ENCODE measurements around the gene FAT1.
"Not testable (repeated sequence)": the region's sequence is repeated elsewhere in the genome, so short reads cannot be mapped to it uniquely, and the experiment has no call there.

Gene FAT1, protein sequence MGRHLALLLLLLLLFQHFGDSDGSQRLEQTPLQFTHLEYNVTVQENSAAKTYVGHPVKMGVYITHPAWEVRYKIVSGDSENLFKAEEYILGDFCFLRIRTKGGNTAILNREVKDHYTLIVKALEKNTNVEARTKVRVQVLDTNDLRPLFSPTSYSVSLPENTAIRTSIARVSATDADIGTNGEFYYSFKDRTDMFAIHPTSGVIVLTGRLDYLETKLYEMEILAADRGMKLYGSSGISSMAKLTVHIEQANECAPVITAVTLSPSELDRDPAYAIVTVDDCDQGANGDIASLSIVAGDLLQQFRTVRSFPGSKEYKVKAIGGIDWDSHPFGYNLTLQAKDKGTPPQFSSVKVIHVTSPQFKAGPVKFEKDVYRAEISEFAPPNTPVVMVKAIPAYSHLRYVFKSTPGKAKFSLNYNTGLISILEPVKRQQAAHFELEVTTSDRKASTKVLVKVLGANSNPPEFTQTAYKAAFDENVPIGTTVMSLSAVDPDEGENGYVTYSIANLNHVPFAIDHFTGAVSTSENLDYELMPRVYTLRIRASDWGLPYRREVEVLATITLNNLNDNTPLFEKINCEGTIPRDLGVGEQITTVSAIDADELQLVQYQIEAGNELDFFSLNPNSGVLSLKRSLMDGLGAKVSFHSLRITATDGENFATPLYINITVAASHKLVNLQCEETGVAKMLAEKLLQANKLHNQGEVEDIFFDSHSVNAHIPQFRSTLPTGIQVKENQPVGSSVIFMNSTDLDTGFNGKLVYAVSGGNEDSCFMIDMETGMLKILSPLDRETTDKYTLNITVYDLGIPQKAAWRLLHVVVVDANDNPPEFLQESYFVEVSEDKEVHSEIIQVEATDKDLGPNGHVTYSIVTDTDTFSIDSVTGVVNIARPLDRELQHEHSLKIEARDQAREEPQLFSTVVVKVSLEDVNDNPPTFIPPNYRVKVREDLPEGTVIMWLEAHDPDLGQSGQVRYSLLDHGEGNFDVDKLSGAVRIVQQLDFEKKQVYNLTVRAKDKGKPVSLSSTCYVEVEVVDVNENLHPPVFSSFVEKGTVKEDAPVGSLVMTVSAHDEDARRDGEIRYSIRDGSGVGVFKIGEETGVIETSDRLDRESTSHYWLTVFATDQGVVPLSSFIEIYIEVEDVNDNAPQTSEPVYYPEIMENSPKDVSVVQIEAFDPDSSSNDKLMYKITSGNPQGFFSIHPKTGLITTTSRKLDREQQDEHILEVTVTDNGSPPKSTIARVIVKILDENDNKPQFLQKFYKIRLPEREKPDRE (N-terminal part only)

DNA sequence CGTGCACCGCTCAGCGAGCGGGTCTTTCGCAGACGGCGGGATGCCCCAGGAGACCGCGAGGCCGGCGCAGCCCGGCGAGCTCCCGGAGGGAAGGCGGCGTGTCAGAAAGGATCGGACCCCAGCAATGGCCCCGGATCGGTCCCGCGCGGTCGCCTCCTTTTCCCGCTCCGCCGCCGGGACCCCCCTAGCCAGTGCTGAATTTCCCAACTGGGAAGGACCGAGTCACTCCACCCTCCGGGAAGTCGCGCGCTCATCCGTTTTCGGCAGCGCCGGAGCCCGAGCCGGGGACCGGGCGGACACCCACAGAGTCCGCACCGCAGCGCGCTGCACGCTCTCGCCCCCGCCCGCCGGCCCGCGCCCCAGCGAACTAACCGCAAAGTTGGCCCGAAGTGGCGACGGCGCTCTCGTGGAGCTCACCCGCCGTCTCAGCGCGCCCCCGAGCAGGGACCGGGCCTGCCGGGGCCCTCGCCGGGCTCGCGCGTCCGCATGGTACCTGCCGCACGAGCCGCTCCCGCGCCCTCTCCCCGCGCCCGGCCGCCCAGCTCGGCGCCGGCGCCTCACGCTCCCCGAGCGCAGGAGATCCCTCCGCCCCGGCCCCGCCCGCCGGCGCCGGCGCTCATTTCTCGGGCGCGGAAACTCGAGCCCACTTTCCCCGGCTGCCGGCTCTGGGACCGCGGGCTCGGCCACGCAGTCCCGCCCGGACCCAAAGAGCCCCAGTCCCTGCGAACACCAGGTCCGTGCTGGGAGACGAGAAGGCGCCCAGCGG lies at the start of gene FAT1:
TSS of gene FAT1 (minus strand) at position 565 of the 766 bp plus-strand sequence. CDS start 14,029 bp downstream, outside the sequence.
- DNase-seq: peak; percentile 75

DNA sequence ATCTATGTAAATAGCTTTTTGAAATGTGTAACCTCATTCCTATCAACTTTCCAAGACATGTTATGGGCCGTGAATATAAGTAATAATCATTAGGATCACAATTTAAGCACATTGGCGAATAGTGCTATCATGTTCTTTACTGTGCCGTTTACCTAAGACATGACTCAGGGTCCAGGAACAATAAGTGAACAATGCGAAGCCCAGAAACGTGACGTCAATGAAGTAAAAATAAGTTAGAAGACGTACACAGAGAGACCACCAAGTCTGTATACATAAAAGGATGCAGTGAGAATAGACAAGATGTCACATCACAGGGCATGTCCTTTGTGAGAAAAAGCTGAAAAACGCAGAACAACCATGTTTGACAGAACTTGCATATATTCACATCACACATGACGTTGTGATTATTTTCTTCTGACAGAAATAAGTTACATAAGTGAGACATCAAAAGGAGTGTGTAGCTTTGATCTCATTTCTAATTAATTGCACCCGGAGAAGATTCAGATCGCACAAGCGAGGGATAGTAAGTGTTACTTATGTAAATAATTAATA lies 49.4 kb upstream of the FAT1 start:
- DNase-seq: no peak

DNA sequence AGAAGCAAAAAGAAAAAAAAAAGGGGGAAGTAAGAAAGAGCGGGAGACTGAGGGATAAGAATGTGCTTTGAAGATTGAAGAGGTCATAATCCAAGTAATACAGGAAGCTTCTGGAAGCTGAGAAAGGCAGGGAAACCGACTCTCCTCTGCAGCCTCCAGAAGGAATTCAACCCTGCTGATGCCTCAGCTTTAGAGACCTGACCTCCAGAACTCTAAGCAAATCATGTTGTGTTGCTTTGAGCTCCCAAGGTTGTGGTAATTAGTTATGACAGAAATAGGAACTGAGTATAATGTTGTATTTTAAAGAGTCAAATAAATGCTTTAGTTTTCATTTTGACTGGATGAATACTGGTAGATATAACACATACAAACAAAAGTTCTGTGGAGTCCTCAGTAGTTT lies 48.0 kb upstream of the FAT1 start:
- DNase-seq: no peak

DNA sequence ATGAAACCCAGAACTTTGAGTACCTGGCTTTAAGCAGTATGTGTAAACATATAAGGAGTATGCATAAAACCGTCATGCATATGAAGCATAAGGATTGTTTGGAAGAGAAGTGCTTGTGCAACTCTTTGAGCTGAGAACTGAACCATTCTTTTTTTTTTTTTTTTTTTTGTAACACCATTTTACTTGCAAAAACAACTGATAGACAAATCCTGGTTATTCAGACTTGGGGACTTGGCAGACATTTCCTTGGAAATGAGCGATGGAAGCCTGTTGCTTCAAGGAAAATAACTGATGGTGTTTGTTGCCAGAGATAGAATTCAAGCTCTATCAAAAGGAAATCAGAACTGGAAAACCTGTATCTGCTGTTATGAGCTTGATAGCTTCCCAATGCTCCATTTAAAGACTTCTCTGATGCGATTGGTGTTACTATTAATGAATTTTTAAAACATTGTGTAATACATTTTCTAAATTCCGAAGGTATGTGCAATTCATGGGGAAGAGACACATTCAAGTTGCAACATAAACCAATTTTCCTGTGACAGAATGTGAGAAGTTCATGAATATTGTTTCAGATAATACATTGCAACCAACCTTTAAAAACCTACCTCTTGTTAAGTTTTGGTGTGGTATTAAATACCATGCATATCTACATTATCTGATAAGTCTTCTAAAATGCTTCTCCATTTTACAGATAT lies 47.0 kb upstream of the FAT1 start:
- no peak for DNase-seq

DNA sequence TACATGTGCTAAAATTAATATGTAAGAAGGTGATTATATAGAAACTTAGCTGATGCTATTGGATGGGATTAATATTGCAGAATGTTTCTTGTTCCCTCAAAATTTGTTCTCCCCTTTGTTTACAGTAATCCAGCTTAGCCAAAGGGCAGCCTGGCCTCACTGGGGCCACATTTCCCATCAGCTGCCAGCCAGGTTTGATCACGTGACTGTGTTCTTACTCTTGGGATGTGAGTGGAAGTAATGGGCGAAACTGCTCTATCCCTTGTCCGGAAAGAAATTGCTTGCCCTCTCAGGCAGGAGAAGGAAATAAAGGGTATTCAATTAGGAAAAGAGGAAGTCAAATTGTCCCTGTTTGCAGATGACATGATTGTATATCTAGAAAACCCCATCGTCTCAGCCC lies 44.1 kb upstream of the FAT1 start:
- no peak for DNase-seq

DNA sequence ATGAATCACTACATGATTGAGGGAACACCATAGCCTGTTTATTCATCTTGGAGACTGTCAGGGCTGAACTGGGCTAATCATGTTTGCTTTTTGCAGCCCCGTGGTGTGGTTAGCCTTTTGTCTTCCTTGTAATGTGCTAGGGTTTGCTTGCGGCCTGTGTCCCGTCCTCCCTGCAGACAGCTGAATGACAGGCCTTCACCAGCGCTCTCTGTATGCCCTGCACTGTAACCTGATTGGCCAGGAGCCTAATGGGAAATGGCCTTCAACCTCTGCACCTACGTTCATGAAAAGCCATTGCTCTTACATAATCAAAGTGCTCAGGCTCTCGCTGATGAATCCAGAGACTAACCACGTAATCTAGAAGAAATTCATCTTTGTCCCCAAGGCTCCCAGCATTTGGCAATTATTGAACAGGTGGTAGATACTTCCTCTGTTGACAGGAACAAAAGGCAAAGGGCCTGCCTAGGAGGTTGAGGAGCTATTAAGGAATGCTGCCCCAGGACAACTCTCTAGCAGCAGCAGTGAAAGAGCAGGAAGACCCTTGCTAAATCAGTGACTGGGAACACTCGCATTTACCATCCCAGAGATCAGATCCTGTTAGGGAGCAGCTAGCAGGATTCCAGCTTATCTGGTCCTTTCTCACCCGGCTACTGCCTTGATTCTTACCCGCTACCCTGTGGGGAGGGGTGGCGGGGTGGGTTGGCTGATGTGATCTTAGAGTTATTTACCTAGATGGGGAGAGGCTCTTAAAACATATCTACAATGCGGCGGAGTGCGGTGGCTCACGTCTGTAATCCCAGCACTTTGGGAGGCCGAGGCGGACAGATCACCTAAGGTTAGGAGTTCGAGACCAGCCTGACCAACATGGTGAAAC lies 42.3 kb upstream of the FAT1 start:
- DNase-seq: no peak

DNA sequence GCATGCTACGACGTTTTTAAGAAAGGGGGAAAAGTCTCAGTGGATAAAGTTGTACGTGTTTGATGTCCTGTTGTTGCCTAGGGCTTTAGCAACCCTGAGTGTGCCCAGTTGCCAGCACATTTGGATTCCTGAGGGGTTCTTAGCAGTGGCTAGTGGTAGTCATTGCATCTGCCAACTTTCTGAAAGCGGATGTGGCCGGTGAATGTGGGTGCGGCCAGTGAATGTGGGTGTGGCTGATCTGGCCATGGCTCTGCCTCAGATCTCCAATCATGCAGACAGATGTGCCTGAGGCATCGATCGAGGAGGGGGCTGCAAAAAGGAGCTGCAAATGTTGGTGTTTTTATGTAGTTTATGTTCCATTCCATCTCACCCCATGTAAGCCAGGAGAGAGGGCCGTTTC lies 41.5 kb upstream of the FAT1 start:
- no peak for DNase-seq

DNA sequence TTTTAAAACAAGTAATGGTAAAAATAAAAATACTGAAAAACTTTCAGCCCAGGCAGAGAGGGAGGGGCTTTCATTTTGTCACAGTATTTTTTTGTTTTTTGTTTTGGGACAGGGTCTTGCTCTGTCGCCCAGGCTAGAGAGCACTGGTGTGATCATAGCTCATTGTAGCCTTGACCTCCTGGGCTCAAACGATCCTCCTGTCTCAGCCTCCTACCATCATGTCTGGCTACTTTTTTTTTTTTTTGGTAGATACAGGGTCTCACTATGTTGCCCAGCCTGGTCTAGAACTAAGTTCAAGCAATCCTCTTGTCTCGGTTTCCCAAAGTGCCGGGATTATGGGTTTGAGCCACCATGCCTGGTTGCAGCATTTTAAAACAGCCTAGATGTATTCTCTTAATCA lies 40.8 kb upstream of the FAT1 start:
- no peak for DNase-seq

DNA sequence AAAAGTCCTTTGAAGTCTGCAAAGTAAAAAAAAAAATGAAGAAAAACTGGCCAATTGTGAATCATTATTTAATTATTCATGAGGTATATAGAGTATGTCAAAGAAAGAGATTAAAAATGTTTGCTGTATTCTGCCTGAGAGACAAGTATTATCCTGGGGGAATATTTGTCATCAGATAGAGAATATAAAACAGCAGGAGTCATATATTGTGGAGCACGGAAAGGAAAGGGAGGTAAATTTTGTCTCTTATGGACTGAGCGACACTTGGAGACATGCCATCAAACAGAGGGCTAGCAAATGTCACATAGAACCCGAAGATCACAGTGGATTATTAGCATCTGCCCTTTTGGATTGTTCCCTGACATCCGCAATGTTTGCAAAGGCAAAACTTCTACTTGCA lies 39.2 kb upstream of the FAT1 start:
- DNase-seq: no peak

DNA sequence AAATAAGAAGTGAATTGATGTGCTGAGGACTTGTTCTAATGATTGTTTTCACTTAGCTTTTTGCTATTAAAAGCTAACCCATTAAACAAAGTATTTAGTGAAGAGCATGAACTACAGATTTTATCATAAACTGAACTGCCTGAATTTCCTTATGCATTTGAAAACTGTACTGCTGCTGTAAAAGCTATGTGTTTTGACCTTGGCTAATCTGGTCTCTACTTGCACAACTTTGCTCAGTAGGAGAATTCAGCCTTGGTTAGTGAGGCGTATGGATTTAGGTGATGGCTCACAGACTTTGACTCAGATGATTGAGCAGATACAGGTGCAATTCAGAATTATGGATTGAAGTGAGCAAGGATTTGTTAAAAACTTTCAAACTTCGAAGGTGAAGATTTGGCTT lies 38.7 kb upstream of the FAT1 start:
- no peak for DNase-seq

DNA sequence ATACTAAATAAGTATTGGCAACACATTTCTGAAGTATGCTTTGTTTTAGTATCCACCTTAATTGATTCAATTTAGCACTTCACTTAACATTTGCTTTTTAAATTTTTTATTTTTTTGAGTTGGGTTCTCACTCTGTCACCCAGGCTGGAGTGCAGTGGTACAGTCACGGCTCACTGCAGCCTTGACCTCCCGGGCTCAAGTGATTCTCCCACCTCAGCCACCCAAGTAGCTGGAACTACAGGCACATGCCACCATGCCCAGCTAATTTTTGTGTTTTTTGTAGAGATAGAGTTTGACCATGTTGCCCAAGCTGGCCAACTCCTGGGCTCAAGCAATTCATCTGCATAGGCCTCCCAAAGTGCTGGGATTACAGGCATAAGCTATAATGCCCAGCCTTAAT lies 38.3 kb upstream of the FAT1 start:
- DNase-seq: not testable (repeated sequence)

DNA sequence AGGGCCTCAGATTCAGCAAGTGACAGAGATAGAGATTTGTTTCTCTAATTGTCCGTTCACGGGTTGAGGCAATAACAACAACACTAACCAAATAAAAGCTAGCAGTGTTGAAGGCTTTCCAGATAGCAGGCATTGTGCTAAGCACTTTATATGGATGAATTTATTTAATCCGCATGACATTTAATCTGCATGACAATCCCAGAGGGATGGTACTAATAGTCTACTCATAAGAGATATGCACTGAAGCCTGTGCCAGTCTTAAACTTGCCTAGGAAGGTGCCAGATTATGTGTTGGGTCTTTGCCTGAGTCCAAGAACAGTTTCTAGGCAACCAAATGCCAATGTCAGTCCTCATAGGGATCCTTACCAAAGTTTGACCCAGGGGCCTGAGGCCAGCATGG lies 37.7 kb upstream of the FAT1 start:
- peak; percentile 43 for DNase-seq

DNA sequence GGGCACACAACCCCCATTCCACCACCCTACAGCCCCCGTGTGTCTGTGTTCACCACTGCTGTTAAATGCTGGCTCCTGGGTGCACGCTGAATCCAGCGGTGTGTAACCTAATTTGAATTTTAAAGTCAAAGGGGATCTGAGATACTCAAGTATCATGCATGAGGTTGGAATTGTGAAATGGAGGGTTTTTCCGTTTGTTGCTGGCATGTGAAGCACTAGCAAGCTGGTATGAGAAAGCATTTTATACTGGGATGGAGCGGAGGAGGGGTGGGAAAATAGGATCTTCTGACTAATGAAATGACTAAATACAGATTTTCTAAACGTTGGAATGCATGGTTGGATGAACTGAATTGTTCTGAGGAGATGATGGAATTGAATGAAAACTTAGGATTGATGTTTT lies 36.9 kb upstream of the FAT1 start:
- no peak for DNase-seq

DNA sequence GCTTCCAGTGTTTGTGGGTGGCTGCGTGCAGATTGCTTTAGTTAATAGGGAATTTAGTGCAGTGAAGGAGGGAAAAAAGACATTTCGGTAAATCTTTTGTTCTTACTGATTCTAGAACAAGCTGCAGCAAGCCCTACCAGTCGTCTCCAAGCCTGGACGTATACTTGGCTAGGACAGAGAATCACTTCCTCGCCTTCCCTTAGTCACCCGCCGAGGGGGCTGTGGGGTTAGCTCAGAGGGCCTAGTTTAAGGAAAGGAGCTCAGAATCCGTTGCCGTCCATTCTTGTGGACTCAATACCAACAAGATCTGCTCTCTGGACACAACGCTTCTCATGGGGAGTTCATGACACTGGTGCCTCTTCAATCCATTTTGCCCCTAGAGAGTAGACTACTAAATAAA lies 36.3 kb upstream of the FAT1 start:
- DNase-seq: no peak

DNA sequence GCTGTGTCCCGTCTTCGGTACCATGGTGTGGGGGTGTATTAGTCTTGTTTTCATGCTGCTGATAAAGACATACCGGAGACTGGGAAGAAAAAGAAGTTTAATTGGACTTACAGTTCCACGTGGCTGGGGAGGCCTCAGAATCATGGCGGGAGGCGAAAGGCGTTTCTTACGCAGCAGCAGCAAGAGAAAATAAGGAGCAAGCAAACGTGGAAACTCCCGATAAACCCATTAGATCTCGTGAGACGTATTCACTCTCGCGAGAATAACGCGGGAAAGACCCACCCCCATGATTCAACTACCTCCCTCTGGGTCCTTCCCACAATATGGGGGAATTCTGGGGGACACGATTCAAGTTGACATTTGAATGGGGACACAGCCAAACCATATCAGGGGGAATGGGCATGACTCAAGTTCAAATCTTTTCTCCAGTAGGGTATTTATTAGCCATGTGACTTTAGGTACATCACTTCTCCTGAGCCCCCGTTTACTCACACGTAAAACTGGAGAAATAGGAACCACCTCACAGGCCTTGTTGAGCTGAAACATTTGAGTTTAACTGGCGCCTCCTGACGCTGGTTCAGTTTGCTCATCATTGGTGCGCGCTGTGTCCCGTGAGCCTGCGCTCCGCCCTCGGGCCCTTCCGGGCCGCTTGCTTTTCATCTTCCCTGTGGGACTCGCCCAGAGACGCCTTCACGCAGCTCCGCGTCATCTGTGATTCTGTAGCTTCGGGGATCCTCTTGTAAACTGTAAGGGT lies 35.5 kb upstream of the FAT1 start:
- no peak for DNase-seq

DNA sequence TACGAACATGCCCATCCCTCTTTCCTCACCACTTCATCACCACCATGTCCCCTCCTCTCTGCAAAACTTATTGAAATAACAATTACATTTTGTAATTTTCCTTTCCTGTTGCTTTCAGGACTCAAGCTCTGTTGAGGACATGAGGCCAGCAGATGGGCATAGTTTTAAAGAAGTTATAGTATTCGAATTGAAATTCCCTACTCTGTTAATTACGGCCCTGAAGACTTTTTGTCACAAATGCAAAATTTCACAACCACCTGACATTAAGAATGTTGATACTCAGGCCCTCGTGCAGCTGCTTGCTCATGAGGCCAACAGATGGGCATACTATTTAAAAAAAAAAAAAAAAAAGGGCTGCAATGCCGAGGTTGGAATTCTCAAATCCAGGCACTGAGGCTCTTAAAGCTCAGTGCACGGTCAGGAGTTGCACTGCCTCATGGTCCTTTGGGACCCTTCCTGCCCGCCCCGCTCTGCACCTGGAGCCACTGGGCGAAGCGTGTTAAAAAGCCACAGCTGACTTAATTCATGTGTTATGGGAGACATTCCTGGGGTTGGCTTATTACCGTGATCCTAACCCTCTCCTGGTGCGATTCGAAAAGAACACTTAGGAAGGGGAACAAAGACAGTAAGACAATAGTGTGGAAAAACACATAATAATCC lies 34.2 kb upstream of the FAT1 start:
- DNase-seq: no peak

DNA sequence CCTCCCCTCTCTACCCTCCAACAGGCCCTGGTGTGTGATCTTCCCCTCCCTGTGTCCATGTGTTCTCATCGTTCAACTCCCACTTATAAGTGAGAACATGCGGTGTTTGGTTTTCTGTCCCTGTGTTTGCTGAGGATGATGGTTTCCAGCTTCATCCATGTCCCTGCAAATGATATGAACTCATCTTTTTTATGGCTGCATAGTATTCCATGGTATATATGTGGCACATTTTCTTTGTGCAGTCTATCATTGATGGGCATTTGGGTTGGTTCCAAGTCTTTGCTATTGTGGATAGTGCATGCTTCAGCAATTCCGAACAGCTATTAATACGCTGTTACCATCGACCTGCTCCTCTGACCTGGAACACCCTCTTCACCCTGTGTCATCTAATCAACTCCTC lies 32.9 kb upstream of the FAT1 start:
- DNase-seq: not testable (repeated sequence)

DNA sequence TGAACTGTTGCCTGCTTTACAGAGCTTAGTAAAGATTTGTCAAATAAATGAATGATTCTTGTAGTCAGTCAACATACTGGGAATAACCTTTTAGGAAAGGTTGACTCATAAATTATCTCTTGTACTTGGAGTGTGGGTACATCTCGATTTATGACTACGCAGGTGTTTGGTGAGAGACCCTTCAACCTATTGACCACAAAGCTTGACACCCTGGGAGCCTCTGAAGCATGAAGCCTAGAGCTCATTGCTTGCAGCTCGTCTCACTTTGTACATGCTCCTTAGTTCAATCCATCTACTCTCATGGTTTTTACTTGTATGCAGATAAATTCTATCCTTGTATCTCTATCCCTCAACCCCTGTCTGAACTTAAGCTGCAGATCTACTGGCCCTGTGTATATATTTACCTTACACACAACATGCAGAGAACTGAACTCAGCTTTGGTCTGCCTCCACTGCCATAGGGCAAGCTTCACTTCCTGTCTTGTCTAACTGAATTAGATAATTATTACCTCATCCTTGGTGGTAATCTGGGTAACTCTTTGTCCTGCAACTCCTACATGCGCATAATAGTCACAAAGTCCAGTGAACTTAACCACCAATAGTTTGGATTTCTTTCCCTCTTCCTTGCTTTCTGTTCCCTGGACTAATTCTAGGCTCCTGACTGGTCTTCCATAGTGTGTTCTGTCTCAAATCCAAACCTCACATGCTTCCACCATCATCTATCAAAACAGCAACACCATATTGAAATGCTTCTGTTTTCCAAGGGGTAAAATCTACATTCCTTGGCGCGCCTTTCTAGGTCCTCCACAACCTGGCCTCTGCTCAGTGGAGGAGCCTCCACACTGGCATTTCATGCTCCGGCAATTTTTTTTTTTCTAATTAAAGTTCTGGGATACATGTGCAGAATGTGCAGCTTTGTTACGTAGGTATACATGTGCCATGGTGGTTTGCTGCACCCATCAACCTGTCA lies 32.2 kb upstream of the FAT1 start:
- no peak for DNase-seq

Data from NCI-H345 (cell line).